Measurements from ENCODE around the gene TMEM242.

The TMEM242 gene

GRCh38 chr6:157266274-157267101 lies 56.8 kb downstream of the TMEM242 start (continued):
- peak; percentile 20; the same call in 1 of the 2 replicates for TF ChIP-seq GLI4 (tag by site-specific recombination; IDR thresholded peaks at IDR 0.05)
- peak; percentile 41; the same call in 1 of the 2 replicates for TF ChIP-seq ZNF777 (tag by site-specific recombination; IDR thresholded peaks at IDR 0.05; ENCODE audit: borderline replicate concordance)
- no peak for TF ChIP-seq ZNF549 (tag by site-specific recombination; IDR thresholded peaks at IDR 0.05)
- TF ChIP-seq ZBTB1 (tag by site-specific recombination; IDR thresholded peaks at IDR 0.05), result no peak
- TF ChIP-seq MEIS1 (CRISPR knock-in tag; IDR thresholded peaks at IDR 0.05; ENCODE audit: borderline replicate concordance), result no peak
- no peak for TF ChIP-seq KLF1 (tag by site-specific recombination; IDR thresholded peaks at IDR 0.05)
- no peak for TF ChIP-seq TRIM28 (IDR thresholded peaks at IDR 0.05; ENCODE audit: borderline replicate concordance, low read length)
- TF ChIP-seq ZNF114 (tag by site-specific recombination; IDR thresholded peaks at IDR 0.05), result 0 out of 2 replicates have a peak, but pooled peaks have one; percentile 41
- no peak for TF ChIP-seq ZBTB20 (tag by site-specific recombination; IDR thresholded peaks at IDR 0.05)
- TF ChIP-seq ZNF501 (tag by site-specific recombination; IDR thresholded peaks at IDR 0.05), result no peak
- TF ChIP-seq ZNF677 (tag by site-specific recombination; IDR thresholded peaks at IDR 0.05), result no peak
- no peak for TF ChIP-seq ZFP41 (tag by site-specific recombination; IDR thresholded peaks at IDR 0.05; ENCODE audit: borderline replicate concordance)
- no peak for TF ChIP-seq ZFP37 (tag by site-specific recombination; IDR thresholded peaks at IDR 0.05)
- TF ChIP-seq ZBTB48 (tag by site-specific recombination; IDR thresholded peaks at IDR 0.05), result no peak
- TF ChIP-seq TSHZ1 (tag by site-specific recombination; IDR thresholded peaks at IDR 0.05; ENCODE audit: borderline replicate concordance), result no peak
- no peak for TF ChIP-seq ZNF704 (tag by site-specific recombination; IDR thresholded peaks at IDR 0.05)
- TF ChIP-seq ZNF223 (tag by site-specific recombination; IDR thresholded peaks at IDR 0.05), result no peak
- no peak for TF ChIP-seq ZNF629 (tag by site-specific recombination; IDR thresholded peaks at IDR 0.05)
- no peak for TF ChIP-seq ZIC2 (tag by site-specific recombination; IDR thresholded peaks at IDR 0.05)
- 0 out of 2 replicates have a peak, but pooled peaks have one; percentile 66 for TF ChIP-seq ZNF521 (tag by site-specific recombination; IDR thresholded peaks at IDR 0.05)
- no peak for TF ChIP-seq TCF7L2 (IDR thresholded peaks at IDR 0.05; ENCODE audit: borderline replicate concordance, low read depth, low read length)
- TF ChIP-seq, protein P1, sequence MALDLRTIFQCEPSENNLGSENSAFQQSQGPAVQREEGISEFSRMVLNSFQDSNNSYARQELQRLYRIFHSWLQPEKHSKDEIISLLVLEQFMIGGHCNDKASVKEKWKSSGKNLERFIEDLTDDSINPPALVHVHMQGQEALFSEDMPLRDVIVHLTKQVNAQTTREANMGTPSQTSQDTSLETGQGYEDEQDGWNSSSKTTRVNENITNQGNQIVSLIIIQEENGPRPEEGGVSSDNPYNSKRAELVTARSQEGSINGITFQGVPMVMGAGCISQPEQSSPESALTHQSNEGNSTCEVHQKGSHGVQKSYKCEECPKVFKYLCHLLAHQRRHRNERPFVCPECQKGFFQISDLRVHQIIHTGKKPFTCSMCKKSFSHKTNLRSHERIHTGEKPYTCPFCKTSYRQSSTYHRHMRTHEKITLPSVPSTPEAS (tag by site-specific recombination; IDR thresholded peaks at IDR 0.05), result peak; percentile 100
- no peak for TF ChIP-seq ZNF530 (tag by site-specific recombination; IDR thresholded peaks at IDR 0.05; ENCODE audit: low read depth)
- TF ChIP-seq SCRT2 (tag by site-specific recombination; IDR thresholded peaks at IDR 0.05), result no peak
- TF ChIP-seq ZNF155 (tag by site-specific recombination; IDR thresholded peaks at IDR 0.05), result no peak
- TF ChIP-seq ZNF776 (tag by site-specific recombination; IDR thresholded peaks at IDR 0.05; ENCODE audit: borderline replicate concordance), result peak; percentile 7; the same call in 1 of the 2 replicates
- no peak for TF ChIP-seq ZNF707 (tag by site-specific recombination; IDR thresholded peaks at IDR 0.05)
- TF ChIP-seq KLF10 (tag by site-specific recombination; IDR thresholded peaks at IDR 0.05), result no peak
- peak; percentile 22; the same call in 1 of the 2 replicates for TF ChIP-seq ZNF785 (tag by site-specific recombination; IDR thresholded peaks at IDR 0.05)
- no peak for TF ChIP-seq GLI2 (tag by site-specific recombination; IDR thresholded peaks at IDR 0.05; ENCODE audit: borderline replicate concordance, low read depth)
